H9 (cell line): ENCODE measurements around the gene AKAP9. TPM values are rescaled to one million over a fixed set of nuclear protein-coding genes. Genes with fewer than 3 reads are reported as not detected.

ENCODE experiments used
- DNase-seq: peaks from one replicate; pipeline ENCODE4 v3.0.0-alpha.2; 2017
- H2AFZ ChIP-seq: one replicate; pipeline ENCODE4 v1.6.1; 2013; ENCODE audit warnings: mild to moderate bottlenecking, low read length, control low read depth, moderate library complexity
- H2AK5ac ChIP-seq: 2 replicates; pipeline ENCODE4 v1.6.1; 2013; ENCODE audit warnings: low read length, control low read depth, mixed read lengths; ENCODE audit not compliant: insufficient read length
- H2BK120ac ChIP-seq: one replicate; pipeline ENCODE4 v1.6.1; 2013; ENCODE audit warnings: low read depth, mild to moderate bottlenecking, low read length, control low read depth, inconsistent platforms; ENCODE audit not compliant: poor library complexity, severe bottlenecking
- H2BK12ac ChIP-seq: 2 replicates; pipeline ENCODE4 v1.6.1; 2013; ENCODE audit warnings: low read length, control low read depth, mixed read lengths, low read depth; ENCODE audit not compliant: insufficient read length
- H2BK15ac ChIP-seq: 2 replicates; pipeline ENCODE4 v1.6.1; 2013; ENCODE audit warnings: low read depth, low read length, control low read depth
- H2BK20ac ChIP-seq: one replicate; pipeline ENCODE4 v1.6.1; 2013; ENCODE audit warnings: low read depth, mild to moderate bottlenecking, low read length, control low read depth, inconsistent platforms; ENCODE audit not compliant: poor library complexity, severe bottlenecking
- H2BK5ac ChIP-seq: 2 replicates; pipeline ENCODE4 v1.6.1; 2013; ENCODE audit warnings: low read length, control low read depth, mixed read lengths; ENCODE audit not compliant: insufficient read length
- H3K14ac ChIP-seq: 2 replicates; pipeline ENCODE4 v1.6.1; 2013; ENCODE audit warnings: low read length, control low read depth; ENCODE audit not compliant: insufficient read depth
- H3K18ac ChIP-seq: 2 replicates; pipeline ENCODE4 v1.6.1; 2013; ENCODE audit warnings: low read depth, mild to moderate bottlenecking, mixed read lengths, low read length, control low read depth; ENCODE audit not compliant: insufficient read length
- H3K23ac ChIP-seq: 2 replicates; pipeline ENCODE4 v1.6.1; 2013; ENCODE audit warnings: low read length, control low read depth, mixed read lengths, low read depth; ENCODE audit not compliant: insufficient read length
- H3K23me2 ChIP-seq: 2 replicates; pipeline ENCODE4 v1.6.1; 2013; ENCODE audit warnings: low read depth, mild to moderate bottlenecking, mixed read lengths, low read length, control low read depth; ENCODE audit not compliant: insufficient read length, poor library complexity, severe bottlenecking
- H3K27ac ChIP-seq: 2 replicates; pipeline ENCODE4 v1.5.1; 2013; ENCODE audit warnings: low read length, control low read depth, mixed read lengths, low read depth; ENCODE audit not compliant: insufficient read length
- H3K27me3 ChIP-seq: 2 replicates; pipeline ENCODE4 v1.6.1; 2013; ENCODE audit warnings: low read length, control low read depth, inconsistent platforms; ENCODE audit not compliant: insufficient read depth
- H3K4ac ChIP-seq: 2 replicates; pipeline ENCODE4 v1.6.1; 2013; ENCODE audit warnings: low read depth, mild to moderate bottlenecking, control low read depth, inconsistent platforms, low read length, moderate library complexity
- H3K4me1 ChIP-seq: 2 replicates; pipeline ENCODE4 v1.6.1; 2013; ENCODE audit warnings: low read length, control low read depth, inconsistent platforms; ENCODE audit not compliant: insufficient read depth
- H3K4me2 ChIP-seq: 2 replicates; pipeline ENCODE4 v1.6.1; 2013; ENCODE audit warnings: low read length, control low read depth, mixed read lengths; ENCODE audit not compliant: insufficient read length, insufficient read depth
- H3K56ac ChIP-seq: 2 replicates; pipeline ENCODE4 v1.6.1; 2013; ENCODE audit warnings: low read depth, mild to moderate bottlenecking, mixed read lengths, low read length, control low read depth; ENCODE audit not compliant: insufficient read length
- H3K79me1 ChIP-seq: 2 replicates; pipeline ENCODE4 v1.6.1; 2013; ENCODE audit warnings: low read depth, mild to moderate bottlenecking, moderate library complexity, low read length, control low read depth, inconsistent platforms; ENCODE audit not compliant: insufficient read depth, poor library complexity, severe bottlenecking
- H3K79me2 ChIP-seq: 2 replicates; pipeline ENCODE4 v1.6.1; 2013; ENCODE audit warnings: low read length, control low read depth, inconsistent platforms; ENCODE audit not compliant: insufficient read depth
- H3K9ac ChIP-seq: 2 replicates; pipeline ENCODE4 v1.6.1; 2013; ENCODE audit warnings: low read length, control low read depth, mixed read lengths; ENCODE audit not compliant: insufficient read length; ENCODE audit errors: extremely low read depth
- H3K9me3 ChIP-seq: one replicate; pipeline ENCODE4 v1.6.1; 2013; ENCODE audit warnings: low read depth, low read length, inconsistent platforms; ENCODE audit not compliant: control insufficient read depth
- H3T11ph ChIP-seq: one replicate; pipeline ENCODE4 v1.6.1; 2013; ENCODE audit warnings: mild to moderate bottlenecking, low read length, control low read depth, inconsistent platforms
- H4K20me1 ChIP-seq: one replicate; pipeline ENCODE4 v1.6.1; 2013; ENCODE audit not compliant: control insufficient read depth, insufficient read length, insufficient read depth
- H4K5ac ChIP-seq: 2 replicates; pipeline ENCODE4 v1.6.1; 2013; ENCODE audit warnings: low read depth, mild to moderate bottlenecking, mixed read lengths, low read length, control low read depth; ENCODE audit not compliant: insufficient read length
- H4K8ac ChIP-seq: replicated peaks from 2 replicates; pipeline ENCODE4 v1.6.1; 2013; ENCODE audit warnings: low read length, control low read depth, mixed read lengths, low read depth; ENCODE audit not compliant: insufficient read length
- H4K91ac ChIP-seq: 2 replicates; pipeline ENCODE4 v1.6.1; 2013; ENCODE audit warnings: low read depth, mild to moderate bottlenecking, moderate library complexity, mixed read lengths, low read length, control low read depth; ENCODE audit not compliant: insufficient read length
- H3K27ac Mint-ChIP-seq, 3 experiments: 2 replicates in 2 of 3; 3 replicates in 1 of 3; pipeline ENCODE4 v1.8.0; 2020 to 2021; ENCODE audit warnings: mixed read lengths in 3 of 3, mild to moderate bottlenecking in 1 of 3, moderate library complexity in 1 of 3
- H3K27me3 Mint-ChIP-seq: 2 replicates; pipeline ENCODE4 v1.8.0; 2021; ENCODE audit warnings: low read depth, mild to moderate bottlenecking, moderate library complexity, mixed read lengths
- H3K36me3 Mint-ChIP-seq, 3 experiments: 2 replicates in 2 of 3; 3 replicates in 1 of 3; pipeline ENCODE4 v1.8.0; 2020 to 2021; ENCODE audit warnings: low read depth in 3 of 3, mixed read lengths in 3 of 3; ENCODE audit not compliant: insufficient read depth in 1 of 3
- H3K4me1 Mint-ChIP-seq, 2 experiments: 2 replicates each; pipeline ENCODE4 v1.8.0; 2020; ENCODE audit warnings: mixed read lengths in 2 of 2
- H3K4me3 Mint-ChIP-seq, 2 experiments: 2 replicates in 1 of 2; 3 replicates in 1 of 2; pipeline ENCODE4 v1.8.0; 2020 to 2021; ENCODE audit warnings: mild to moderate bottlenecking in 2 of 2, mixed read lengths in 2 of 2, moderate library complexity in 1 of 2
- H3K9me3 Mint-ChIP-seq, 2 experiments: 2 replicates in 1 of 2; 3 replicates in 1 of 2; pipeline ENCODE4 v1.8.0; 2020; ENCODE audit warnings: mild to moderate bottlenecking in 2 of 2, mixed read lengths in 2 of 2, moderate library complexity in 1 of 2
- CTCF ChIP-seq: fragments of 200-600 bp; sonication (generic); conservative IDR thresholded peaks from 3 replicates; pipeline ENCODE4 v1.8.0; 2021; ENCODE audit warnings: antibody characterized with exemption, mild to moderate bottlenecking
- WGBS: extraction: QIAGEN DNeasy Blood & Tissue Kit; methylation state at CpG from one replicate; pipeline ENCODE4 v1.1.7; 2013; ENCODE audit warnings: missing lambda C conversion rate, low lambda C conversion rate, mixed read lengths; ENCODE audit not compliant: insufficient read length; ENCODE audit errors: extremely low coverage; 5-methylcytosine and 5-hydroxymethylcytosine counted together
- total RNA-seq: library from RNA; stranded (reverse); gene quantifications from 2 replicates; pipeline ENCODE4 v1.2.1, GENCODE V29; 2021

AKAP9 gene
- total RNA-seq, 1 experiment from 2014 or later: 22.4 TPM

GRCh38 chr7:92116949-92117348 is 176.3 kb downstream of the AKAP9 start:
- H3K4ac ChIP-seq: no peak overlapping the region
- H3K27ac Mint-ChIP-seq: no peak overlapping the region

More at GRCh38 chr7:92116949-92117348, 176.3 kb downstream of the AKAP9 start:
- Histone ChIP-seq H2BK20ac (no peak overlapping the region), H3K18ac (no peak overlapping the region), H3K4me1 (no peaks in the 10 kb centered on the region), H3K9ac (no peak overlapping the region), H3K9me3 (no peaks in the 10 kb centered on the region), H3K56ac (no peak overlapping the region), H3K27ac (no peak overlapping the region), H3K79me2 (peaks cover 18% of the 10 kb centered on the region; the same call in 1 of the 2 replicates), H3K4me2 (no peak overlapping the region), H2BK12ac (no peak overlapping the region), H3T11ph (no peak overlapping the region), H4K8ac (no peak overlapping the region), H4K91ac (no peak overlapping the region), H2AFZ (no peak overlapping the region), H2BK120ac (no peak overlapping the region), H2BK5ac (no peak overlapping the region), H2AK5ac (no peak overlapping the region), H3K79me1 (no peaks in the 10 kb centered on the region), H2BK15ac (no peak overlapping the region), H3K23me2 (no peaks in the 10 kb centered on the region), H3K27me3 (no peaks in the 10 kb centered on the region), H3K14ac (no peak overlapping the region), H3K23ac (no peak overlapping the region), H4K5ac (no peak overlapping the region), H4K20me1 (no peaks in the 10 kb centered on the region)
- no peaks in the 10 kb centered on the region for H3K4me1 Mint-ChIP-seq
- TF ChIP-seq CTCF: no peak
- WGBS: no CpG with 5 or more reads among the region's 3 CpGs
- DNase-seq: no peak
- no peak overlapping the region for H3K4me3 Mint-ChIP-seq
- peaks cover 22 to 59% (median 45%) of the 10 kb centered on the region in 3 experiments; a peak in 6 of 7 replicates for H3K36me3 Mint-ChIP-seq
- no peaks in the 10 kb centered on the region for H3K27me3 Mint-ChIP-seq
- H3K9me3 Mint-ChIP-seq: no peaks in the 10 kb centered on the region
